NT2/D1 (cell line): ENCODE results near the gene ZC3H4.

Source experiments
- SUZ12 ChIP-seq: IDR thresholded peaks from 2 replicates; pipeline ENCODE4 v1.6.1; 2011; ENCODE audit not compliant: insufficient read length, insufficient read depth; ENCODE audit errors: extremely low read depth
- YY1 ChIP-seq: IDR thresholded peaks from 2 replicates; pipeline ENCODE4 v1.6.1; 2011; ENCODE audit not compliant: insufficient read length, insufficient read depth
- ZNF274 ChIP-seq: IDR thresholded peaks from 2 replicates; pipeline ENCODE4 v1.6.1; 2011; ENCODE audit warnings: mild to moderate bottlenecking, low read depth, low read length

DNA sequence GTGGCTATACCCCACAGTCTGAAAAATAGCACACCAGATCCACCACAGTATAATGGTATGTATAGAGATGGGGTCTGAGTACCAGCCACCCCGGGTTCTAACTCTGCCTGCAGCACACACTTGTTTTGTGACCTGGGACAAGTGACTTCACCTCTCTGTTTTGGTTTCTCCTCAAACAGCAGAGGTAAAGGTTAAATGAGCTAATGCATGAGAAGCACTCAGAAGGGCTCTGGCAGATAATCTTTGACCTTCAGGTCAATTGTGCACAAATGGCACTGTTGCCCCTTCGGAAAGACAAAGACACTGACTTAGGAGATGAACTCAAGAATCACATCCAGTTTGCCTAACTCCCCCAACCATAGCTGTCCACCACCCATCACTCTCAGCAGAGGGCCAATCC, 7.7 kb downstream of the ZC3H4 start:
- TF ChIP-seq SUZ12 (no peak), ZNF274 (no peak), YY1 (no peak)
